A673 (cell line): ENCODE data around the gene MED12L.

Experiments used
- EZH2 ChIP-seq: fragments of 200-600 bp; sonication (generic); IDR thresholded peaks from 2 replicates; pipeline ENCODE4 v1.6.1; 2017; ENCODE audit warnings: borderline replicate concordance, low read depth, mild to moderate bottlenecking, mixed read lengths, antibody characterized with exemption, low read length; ENCODE audit not compliant: poor library complexity, severe bottlenecking
- TF ChIP-seq, protein P1 (sequence below): fragments of 300-800, 200-600 bp; sonication (generic); conservative IDR thresholded peaks from 2 replicates; pipeline ENCODE4 v1.5.1; 2017; ENCODE audit warnings: low read depth, mild to moderate bottlenecking, antibody characterized with exemption, low read length, moderate library complexity, mixed read lengths

GRCh38 chr3:151183265-151183671, 97.8 kb downstream of the MED12L start:
- TF ChIP-seq, protein P1, sequence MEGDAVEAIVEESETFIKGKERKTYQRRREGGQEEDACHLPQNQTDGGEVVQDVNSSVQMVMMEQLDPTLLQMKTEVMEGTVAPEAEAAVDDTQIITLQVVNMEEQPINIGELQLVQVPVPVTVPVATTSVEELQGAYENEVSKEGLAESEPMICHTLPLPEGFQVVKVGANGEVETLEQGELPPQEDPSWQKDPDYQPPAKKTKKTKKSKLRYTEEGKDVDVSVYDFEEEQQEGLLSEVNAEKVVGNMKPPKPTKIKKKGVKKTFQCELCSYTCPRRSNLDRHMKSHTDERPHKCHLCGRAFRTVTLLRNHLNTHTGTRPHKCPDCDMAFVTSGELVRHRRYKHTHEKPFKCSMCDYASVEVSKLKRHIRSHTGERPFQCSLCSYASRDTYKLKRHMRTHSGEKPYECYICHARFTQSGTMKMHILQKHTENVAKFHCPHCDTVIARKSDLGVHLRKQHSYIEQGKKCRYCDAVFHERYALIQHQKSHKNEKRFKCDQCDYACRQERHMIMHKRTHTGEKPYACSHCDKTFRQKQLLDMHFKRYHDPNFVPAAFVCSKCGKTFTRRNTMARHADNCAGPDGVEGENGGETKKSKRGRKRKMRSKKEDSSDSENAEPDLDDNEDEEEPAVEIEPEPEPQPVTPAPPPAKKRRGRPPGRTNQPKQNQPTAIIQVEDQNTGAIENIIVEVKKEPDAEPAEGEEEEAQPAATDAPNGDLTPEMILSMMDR, result no peak
- no peak for TF ChIP-seq EZH2
